Ovary (tissue), 3 donors: ENCODE measurements around the gene SLC22A15.

ENCODE experiments used
- EP300 ChIP-seq: sonication (generic); formaldehyde crosslinking; IDR thresholded peaks from one replicate; pipeline ENCODE4 v1.6.1; 2017; ENCODE audit warnings: antibody characterized with exemption
- POLR2A ChIP-seq: fragments of 450-650 bp; IDR thresholded peaks from one replicate; pipeline ENCODE4 v1.6.1; 2017; ENCODE audit warnings: antibody characterized with exemption, mild to moderate bottlenecking, moderate library complexity
- TF ChIP-seq, protein P1 (sequence below), 3 donors: fragments of 450-650 bp in 2 of 3; fragments of 200-600 bp in 1 of 3; IDR thresholded peaks; one replicate each; pipeline versions ENCODE4 v1.5.1 to v1.8.0; 2016 to 2022; ENCODE audit warnings: antibody characterized with exemption in 3 of 3, mild to moderate bottlenecking in 1 of 3
- donor health status: DM: no; HTN: no; CAD: no.

DNA sequence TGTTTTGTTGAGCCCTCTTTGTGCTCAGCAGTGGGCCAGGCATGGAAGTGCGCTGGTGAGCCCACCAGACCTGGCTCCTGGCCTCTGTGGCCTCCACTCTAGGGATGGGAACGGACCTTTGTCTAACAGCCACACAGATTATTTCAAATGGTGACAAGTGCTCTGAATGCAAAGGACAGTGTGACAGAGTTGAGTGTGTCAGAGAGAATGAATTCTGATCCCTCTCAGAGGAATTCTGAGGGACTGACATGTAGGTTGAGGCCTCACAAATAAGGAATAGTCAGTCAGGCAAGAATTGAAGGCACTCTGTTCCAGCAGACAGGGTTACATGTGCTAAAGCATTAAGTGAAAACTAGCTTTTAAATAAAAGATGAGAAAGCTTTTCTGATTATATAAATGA lies 123.6 kb downstream of the SLC22A15 start:
- TF ChIP-seq POLR2A = no peak
- TF ChIP-seq, protein P1, sequence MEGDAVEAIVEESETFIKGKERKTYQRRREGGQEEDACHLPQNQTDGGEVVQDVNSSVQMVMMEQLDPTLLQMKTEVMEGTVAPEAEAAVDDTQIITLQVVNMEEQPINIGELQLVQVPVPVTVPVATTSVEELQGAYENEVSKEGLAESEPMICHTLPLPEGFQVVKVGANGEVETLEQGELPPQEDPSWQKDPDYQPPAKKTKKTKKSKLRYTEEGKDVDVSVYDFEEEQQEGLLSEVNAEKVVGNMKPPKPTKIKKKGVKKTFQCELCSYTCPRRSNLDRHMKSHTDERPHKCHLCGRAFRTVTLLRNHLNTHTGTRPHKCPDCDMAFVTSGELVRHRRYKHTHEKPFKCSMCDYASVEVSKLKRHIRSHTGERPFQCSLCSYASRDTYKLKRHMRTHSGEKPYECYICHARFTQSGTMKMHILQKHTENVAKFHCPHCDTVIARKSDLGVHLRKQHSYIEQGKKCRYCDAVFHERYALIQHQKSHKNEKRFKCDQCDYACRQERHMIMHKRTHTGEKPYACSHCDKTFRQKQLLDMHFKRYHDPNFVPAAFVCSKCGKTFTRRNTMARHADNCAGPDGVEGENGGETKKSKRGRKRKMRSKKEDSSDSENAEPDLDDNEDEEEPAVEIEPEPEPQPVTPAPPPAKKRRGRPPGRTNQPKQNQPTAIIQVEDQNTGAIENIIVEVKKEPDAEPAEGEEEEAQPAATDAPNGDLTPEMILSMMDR (IDR thresholded peaks at IDR 0.05) = no peak
- no peak for TF ChIP-seq EP300
